Left renal pelvis (tissue), 4 donors: Measurements from ENCODE around the gene MYH14. TPM values are rescaled to one million over a fixed set of nuclear protein-coding genes. Genes with fewer than 3 reads are reported as not detected.

Experiments
- DNase-seq, 4 donors: peaks; one replicate each; pipeline ENCODE4 v3.0.0-alpha.2; 2013; ENCODE audit warnings: low read depth in 4 of 4, low spot score in 3 of 4
- polyA plus RNA-seq, 4 donors: library from polyadenylated mRNA; unstranded; fragments of 120-200 nt; gene quantifications; one replicate each; pipeline ENCODE4 v1.2.1, GENCODE V29; 2013; ENCODE audit not compliant: insufficient read length in 4 of 4

The MYH14 gene
- polyA plus RNA-seq, 4 donors: 0.71 to 27.1 (median 22.2) TPM

DNA sequence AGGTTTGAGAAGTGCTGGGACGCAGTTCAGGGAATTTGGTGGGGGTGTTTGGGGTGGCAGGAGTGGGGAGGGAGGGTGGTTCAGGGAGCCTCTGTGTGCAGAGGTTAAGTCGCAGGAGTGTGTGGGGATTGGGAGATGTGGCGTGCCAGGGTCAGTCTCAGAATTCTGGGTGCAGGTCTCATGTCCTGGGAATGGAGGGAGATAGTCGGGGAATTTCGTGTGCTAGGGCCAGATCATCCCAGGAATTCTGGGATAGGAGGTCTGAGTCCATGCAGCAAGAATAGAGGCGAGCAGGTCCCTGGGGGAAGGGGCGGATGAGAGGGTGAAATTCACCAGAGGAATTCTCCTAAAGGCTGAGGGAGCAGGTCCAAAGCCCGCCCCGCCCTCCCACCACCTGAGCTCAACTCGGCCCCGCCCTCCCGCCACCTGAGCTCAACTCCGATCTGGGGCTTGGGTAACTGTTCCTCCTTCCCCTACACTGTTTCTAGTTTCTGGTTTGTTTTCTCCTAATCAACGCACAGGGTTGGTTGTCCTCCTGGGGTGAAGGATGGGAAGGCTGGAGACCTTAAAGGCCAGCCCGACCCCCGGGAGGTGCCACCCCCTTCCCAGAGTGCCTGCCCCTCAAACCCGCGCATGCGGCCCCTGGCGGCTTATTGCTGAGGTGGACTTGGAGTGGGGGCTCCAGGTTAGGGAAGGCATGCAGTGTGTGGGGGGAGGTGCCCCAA is 110.6 kb downstream of the MYH14 start:
- no peak for DNase-seq

DNA sequence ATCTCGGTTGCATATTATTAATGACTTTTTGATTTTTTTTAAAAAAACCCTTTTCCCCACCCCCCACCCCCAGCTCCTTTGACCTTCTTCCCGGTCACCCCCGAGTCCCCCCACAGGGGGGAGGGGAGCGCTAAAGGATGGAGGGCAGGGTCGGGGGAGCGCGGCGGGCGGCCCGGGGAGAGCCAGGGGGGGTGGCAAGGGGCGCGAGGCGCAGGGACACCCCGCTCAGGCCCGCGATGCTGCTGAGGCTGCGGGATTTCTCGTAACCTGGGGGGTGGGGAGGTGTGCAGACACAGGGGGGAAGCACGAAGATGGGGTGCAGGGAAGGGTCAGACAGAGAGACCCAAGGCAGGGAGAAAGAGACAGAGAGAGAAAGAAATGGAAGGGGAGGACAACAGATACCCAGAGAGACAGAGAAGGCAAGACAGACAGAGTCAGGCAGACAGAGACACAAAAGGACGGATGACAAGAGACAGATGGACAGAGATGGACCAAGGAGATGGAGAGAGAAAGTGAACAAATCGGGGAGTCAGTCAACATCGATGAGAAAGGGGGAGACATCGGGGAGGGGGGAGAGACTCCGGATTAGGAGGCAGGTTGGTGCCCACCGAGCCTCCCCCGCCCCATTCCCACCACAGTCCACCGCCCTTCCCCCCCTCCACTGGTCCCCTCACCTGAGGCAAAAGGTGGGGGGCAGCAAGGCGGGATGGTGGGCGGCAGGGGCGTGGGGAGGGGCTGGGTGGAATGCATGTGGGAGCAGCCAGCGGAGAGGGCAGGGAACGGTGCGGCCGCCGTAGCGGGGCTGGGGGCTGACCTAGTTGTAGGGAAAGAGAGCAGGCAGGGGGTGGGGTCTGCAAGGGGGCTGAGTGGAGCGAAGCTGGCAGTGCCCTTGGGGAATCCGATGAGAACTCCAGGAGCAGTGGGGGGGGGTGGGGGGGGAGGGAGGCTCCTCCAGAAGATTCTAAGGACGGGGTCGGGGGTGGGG is 111.6 kb downstream of the MYH14 start:
- no peak for DNase-seq

- no peak for DNase-seq
Observed at GRCh38 chr19:50315773-50316448, 112.5 kb downstream of the MYH14 start.

GRCh38 chr19:50317115-50317514 is 113.7 kb downstream of the MYH14 start:
- DNase-seq: no peak

GRCh38 chr19:50318438-50318837 is 115.0 kb downstream of the MYH14 start:
- DNase-seq: no peak

GRCh38 chr19:50319156-50319555 is 115.7 kb downstream of the MYH14 start:
- DNase-seq: no peak

GRCh38 chr19:50320051-50320450 is 116.6 kb downstream of the MYH14 start:
- DNase-seq: no peak

DNA sequence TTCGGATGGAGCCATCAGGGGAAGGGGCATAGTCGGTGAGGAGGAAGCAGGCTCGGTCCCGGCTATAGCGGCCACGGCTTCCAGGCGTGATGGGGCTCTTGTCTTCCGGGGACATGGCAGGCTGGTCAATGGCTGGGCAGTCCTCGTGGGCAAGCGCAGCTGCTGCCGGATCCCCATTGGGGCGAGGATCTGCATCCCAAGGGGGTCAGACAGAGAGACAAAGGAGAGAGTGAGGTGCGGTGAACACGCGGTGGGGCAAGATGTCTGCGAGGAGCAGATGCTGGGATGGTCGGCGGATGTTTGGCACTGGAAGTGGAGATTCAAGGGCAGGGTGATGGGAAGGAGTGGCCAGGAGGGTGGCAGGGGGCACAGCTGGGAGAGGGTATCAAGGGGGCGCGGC is 117.2 kb downstream of the MYH14 start:
- no peak for DNase-seq

DNA sequence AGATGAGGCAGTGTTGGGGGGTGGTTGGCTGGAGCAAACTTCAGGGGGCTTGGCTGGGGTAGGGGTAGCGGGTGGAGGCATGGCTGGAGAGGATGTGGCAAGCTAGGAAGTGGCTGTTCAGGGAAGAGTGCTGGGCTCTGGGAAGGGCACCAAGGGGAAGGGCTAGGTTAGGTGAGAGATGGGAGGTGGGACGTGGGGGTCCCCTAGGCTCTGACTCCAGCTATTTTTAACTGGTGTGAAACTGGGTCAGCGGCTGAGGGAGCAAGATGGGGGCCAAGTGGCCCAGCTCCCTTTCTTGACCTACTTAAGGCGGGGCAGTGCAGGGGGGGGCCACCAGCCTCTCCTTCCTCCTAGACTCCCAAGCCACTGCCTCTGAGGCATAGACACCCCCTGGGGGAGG is 118.4 kb downstream of the MYH14 start:
- no peak for DNase-seq

- no peak for DNase-seq
Observed at GRCh38 chr19:50322234-50322633, 118.8 kb downstream of the MYH14 start.

DNA sequence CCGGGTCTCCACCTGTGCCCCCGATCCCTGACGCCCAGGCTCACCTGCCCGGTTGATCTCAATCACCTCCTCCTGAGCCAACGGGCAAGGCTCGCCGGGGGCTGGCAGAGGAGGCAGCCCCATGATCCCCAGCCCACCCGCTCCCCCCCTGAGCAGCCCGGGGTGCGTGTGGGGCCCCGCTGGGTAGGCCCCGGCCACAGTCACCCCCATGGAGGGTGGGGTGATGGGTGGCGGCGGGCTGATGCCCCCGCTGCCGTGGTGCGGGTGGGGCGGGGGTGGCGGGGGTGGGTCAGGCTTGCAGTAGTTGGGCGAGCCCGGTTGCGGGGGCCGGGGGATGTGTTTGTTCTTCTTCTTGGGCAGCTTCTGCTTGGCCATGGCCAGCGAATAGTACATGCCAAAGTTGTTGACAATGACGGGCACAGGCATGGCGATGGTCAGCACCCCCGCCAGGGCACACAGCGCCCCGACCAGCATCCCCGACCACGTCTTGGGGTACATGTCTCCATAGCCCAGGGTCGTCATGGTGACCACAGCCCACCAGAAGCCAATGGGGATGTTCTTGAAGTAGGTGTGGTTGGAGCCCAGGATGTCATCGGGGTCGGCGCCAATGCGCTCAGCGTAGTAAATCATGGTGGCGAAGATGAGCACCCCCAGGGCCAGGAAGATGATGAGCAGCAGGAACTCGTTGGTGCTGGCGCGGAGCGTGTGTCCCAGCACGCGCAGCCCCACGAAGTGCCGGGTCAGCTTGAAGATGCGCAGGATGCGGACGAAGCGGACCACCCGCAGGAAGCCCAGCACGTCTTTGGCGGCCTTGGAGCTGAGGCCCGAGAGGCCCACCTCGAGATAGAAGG is 119.7 kb downstream of the MYH14 start:
- no peak for DNase-seq

- DNase-seq: no peak
Observed at GRCh38 chr19:50323782-50324133, 120.3 kb downstream of the MYH14 start.

- DNase-seq: no peak
Observed at GRCh38 chr19:50324331-50324730, 120.9 kb downstream of the MYH14 start.

GRCh38 chr19:50325310-50326100 is 122.1 kb downstream of the MYH14 start:
- DNase-seq: no peak

DNA sequence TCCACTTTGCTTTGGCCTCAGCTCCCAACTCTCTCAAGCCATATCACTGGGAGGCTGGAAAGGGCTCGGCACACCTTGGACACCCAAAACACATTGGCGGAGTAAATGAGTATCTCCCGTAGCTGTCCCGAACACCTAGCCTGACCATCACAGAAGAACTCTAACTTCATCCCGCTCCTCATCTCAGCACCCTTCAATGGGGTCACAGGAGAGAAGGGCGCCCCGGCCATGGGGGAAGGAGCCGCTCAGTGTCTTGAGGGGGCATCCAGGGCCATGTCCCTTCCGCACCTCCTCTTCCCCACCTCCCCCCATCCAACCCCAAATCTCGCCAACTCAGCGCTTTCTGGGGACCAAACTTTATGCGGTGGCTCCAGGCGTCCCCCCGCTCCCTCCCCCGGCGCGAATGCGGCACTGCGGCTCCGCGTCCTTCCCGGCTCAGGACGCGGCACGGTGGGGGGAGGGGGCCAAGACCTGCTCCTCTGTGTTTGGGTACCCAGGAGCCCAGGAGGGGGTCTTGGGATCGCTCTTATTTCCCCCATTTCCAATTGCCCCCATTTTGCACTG is 122.8 kb downstream of the MYH14 start:
- no peak for DNase-seq

GRCh38 chr19:50327013-50327412 is 123.6 kb downstream of the MYH14 start:
- DNase-seq: no peak

- DNase-seq: no peak
Observed at GRCh38 chr19:50327461-50328223, 124.2 kb downstream of the MYH14 start.

- no peak for DNase-seq
Observed at GRCh38 chr19:50328224-50328872, 124.9 kb downstream of the MYH14 start.
